ENCODE data around the gene PRDM12. TPM values are rescaled to one million over a fixed set of nuclear protein-coding genes. Genes with fewer than 3 reads are reported as not detected.

Gene PRDM12
- total and polyA plus RNA-seq, 2 donors (not counting 1 experiment from before 2014, with no cell fraction given) = not detected

- DNase-seq = no peak
- POLR2A ChIA-PET = no interaction called here
- H3K9me3 ChIP-seq (ENCODE audit: control extremely low read depth in 1 of 3, control insufficient read depth in 2 of 3, insufficient read depth in 1 of 3, low read length in 2 of 3) = peaks cover 0 to 13% (median 0%) of the 10 kb centered on the region in 3 donors
- 97% methylated on average over 12 of the region's 13 CpGs for WGBS (ENCODE audit: insufficient coverage)
- H3K79me2 ChIP-seq (ENCODE audit: control insufficient read depth, insufficient read depth, low read length) = no peaks in the 10 kb centered on the region
- H3K9ac ChIP-seq (ENCODE audit: low read length) = no peak overlapping the region
- CTCF ChIA-PET = interaction anchor here (1.1 to 1.3 kb wide), 2 partner anchors 14 to 38 kb away, joined by 3 to 4 read pairs; no protein-coding TSS in a partner anchor
- no peaks in the 10 kb centered on the region for H4K20me1 ChIP-seq (ENCODE audit: control insufficient read depth, insufficient read depth, low read length, poor library complexity, severe bottlenecking)
- intact Hi-C loops (cut with micrococcal nuclease) = no loop called here
- H3K27me3 Mint-ChIP-seq = peaks cover 49% of the 10 kb centered on the region
- H2AFZ ChIP-seq (ENCODE audit: insufficient read depth, low read depth, low read length, poor library complexity, severe bottlenecking) = no peak overlapping the region
- H3K4me1 ChIP-seq (ENCODE audit: control insufficient read depth in 2 of 2, insufficient read depth in 2 of 2, low read length in 2 of 2) = peaks cover 30 to 37% of the 10 kb centered on the region in 2 donors
- H3K9me3 Mint-ChIP-seq (ENCODE audit: insufficient read depth) = no peaks in the 10 kb centered on the region
- no peak overlapping the region for H3K4me2 ChIP-seq (replicated peaks; ENCODE audit: low read depth, low read length, poor library complexity, severe bottlenecking)
- peaks cover 0 to 51% (median 27%) of the 10 kb centered on the region in 4 experiments for H3K27me3 ChIP-seq (replicated peaks in 1 of 4; ENCODE audit: control extremely low read depth in 1 of 4, control insufficient read depth in 3 of 4, insufficient read depth in 4 of 4, low read length in 3 of 4)
- no peak overlapping the region for H3K4me3 ChIP-seq (ENCODE audit: control extremely low read depth in 1 of 5, extremely low read depth in 1 of 5, insufficient read depth in 1 of 5, low read depth in 2 of 5, low read length in 4 of 5)
- no peak overlapping the region for H3K27ac ChIP-seq (ENCODE audit: low read length in 2 of 2)
- TF ChIP-seq EZH2 (IDR thresholded peaks at IDR 0.05; ENCODE audit: borderline replicate concordance, insufficient read depth, low read depth, low read length, poor library complexity, severe bottlenecking) = no peak
- TF ChIP-seq CTCF (IDR thresholded peaks at IDR 0.05) = no peak
- H3K36me3 ChIP-seq (replicated peaks in 1 of 2; ENCODE audit: control extremely low read depth in 1 of 2, control insufficient read depth in 1 of 2, extremely low read depth in 1 of 2, insufficient read depth in 2 of 2, low read length in 1 of 2) = no peaks in the 10 kb centered on the region
- no peak overlapping the region for H3K4me3 Mint-ChIP-seq
- no peak overlapping the region for H3K27ac Mint-ChIP-seq
- ATAC-seq (ENCODE audit: low read depth) = no peak
- peaks cover 14% of the 10 kb centered on the region for H3K4me1 Mint-ChIP-seq
These were observed 3.8 kb downstream of the PRDM12 start for GRCh38 chr9:130668196-130668595.

- no peak for ATAC-seq (ENCODE audit: low read depth)
- H3K9me3 ChIP-seq (ENCODE audit: control extremely low read depth in 1 of 3, control insufficient read depth in 2 of 3, insufficient read depth in 1 of 3, low read length in 2 of 3) = peaks cover 0 to 12% (median 0%) of the 10 kb centered on the region in 3 donors
- H3K27me3 ChIP-seq (replicated peaks in 1 of 4; ENCODE audit: control extremely low read depth in 1 of 4, control insufficient read depth in 3 of 4, insufficient read depth in 4 of 4, low read length in 3 of 4) = peaks cover 0 to 47% (median 24%) of the 10 kb centered on the region in 4 experiments
- H3K36me3 ChIP-seq (replicated peaks in 1 of 2; ENCODE audit: control extremely low read depth in 1 of 2, control insufficient read depth in 1 of 2, extremely low read depth in 1 of 2, insufficient read depth in 2 of 2, low read length in 1 of 2) = no peaks in the 10 kb centered on the region
- no peak for DNase-seq
- no peak overlapping the region for H3K4me2 ChIP-seq (replicated peaks; ENCODE audit: low read depth, low read length, poor library complexity, severe bottlenecking)
- H2AFZ ChIP-seq (ENCODE audit: insufficient read depth, low read depth, low read length, poor library complexity, severe bottlenecking) = no peak overlapping the region
- ChIA-PET CTCF (interaction anchor here (1.1 to 1.3 kb wide), 2 partner anchors 14 to 38 kb away, joined by 3 to 4 read pairs; no protein-coding TSS in a partner anchor), POLR2A (no interaction called here)
- no peak overlapping the region for H3K27ac ChIP-seq (ENCODE audit: low read length in 2 of 2)
- H4K20me1 ChIP-seq (ENCODE audit: control insufficient read depth, insufficient read depth, low read length, poor library complexity, severe bottlenecking) = no peaks in the 10 kb centered on the region
- Mint-ChIP-seq H3K27me3 (peaks cover 47% of the 10 kb centered on the region), H3K4me1 (peaks cover 12% of the 10 kb centered on the region), H3K27ac (no peak overlapping the region), H3K4me3 (no peak overlapping the region), H3K9me3 (ENCODE audit: insufficient read depth) (no peaks in the 10 kb centered on the region)
- WGBS (ENCODE audit: insufficient coverage) = 71% methylated on average over 10 of the region's 12 CpGs
- no peak overlapping the region for H3K9ac ChIP-seq (ENCODE audit: low read length)
- TF ChIP-seq CTCF (IDR thresholded peaks at IDR 0.05) (no peak), EZH2 (IDR thresholded peaks at IDR 0.05; ENCODE audit: borderline replicate concordance, insufficient read depth, low read depth, low read length, poor library complexity, severe bottlenecking) (no peak)
- no peak overlapping the region for H3K4me3 ChIP-seq (ENCODE audit: control extremely low read depth in 1 of 5, extremely low read depth in 1 of 5, insufficient read depth in 1 of 5, low read depth in 2 of 5, low read length in 4 of 5)
- H3K4me1 ChIP-seq (ENCODE audit: control insufficient read depth in 2 of 2, insufficient read depth in 2 of 2, low read length in 2 of 2) = peaks cover 26 to 32% of the 10 kb centered on the region in 2 donors
- intact Hi-C loops (cut with micrococcal nuclease) = no loop called here
- no peaks in the 10 kb centered on the region for H3K79me2 ChIP-seq (ENCODE audit: control insufficient read depth, insufficient read depth, low read length)
These were observed 4.3 kb downstream of the PRDM12 start for GRCh38 chr9:130668659-130669058.
